ENCODE results near the gene CDCA7.

The CDCA7 gene

GRCh38 chr2:173397539-173397938, 42.9 kb downstream of the CDCA7 start:
- H2AFZ ChIP-seq (ENCODE audit: low read length): no peak overlapping the region
- no peak for DNase-seq

GRCh38 chr2:173399229-173399628, 44.6 kb downstream of the CDCA7 start:
- no peak for DNase-seq
- Histone ChIP-seq H2AFZ (ENCODE audit: low read length) (no peak overlapping the region), H3K79me2 (ENCODE audit: low read length) (no peaks in the 10 kb centered on the region), H3K9ac (ENCODE audit: low read length) (no peak overlapping the region), H3K9me3 (replicated peaks; ENCODE audit: insufficient read depth, low read length) (no peaks in the 10 kb centered on the region), H3F3A (ENCODE audit: insufficient read depth, low read length) (no peaks in the 10 kb centered on the region), H3K4me3 (ENCODE audit: low read length) (no peak overlapping the region), H3K9me2 (replicated peaks; ENCODE audit: insufficient read depth, low read length) (no peaks in the 10 kb centered on the region), H3K4me2 (ENCODE audit: low read depth, low read length) (no peak overlapping the region), H3K4me1 (ENCODE audit: low read length) (no peaks in the 10 kb centered on the region), H3K36me3 (replicated peaks; ENCODE audit: insufficient read depth, low read length) (no peaks in the 10 kb centered on the region), H3K27me3 (replicated peaks; ENCODE audit: insufficient read depth, low read length) (0 out of 2 replicates have a peak, but pooled peaks cover 10% of the 10 kb centered on the region), H3K27ac (ENCODE audit: low read length) (no peak overlapping the region), H4K20me1 (ENCODE audit: insufficient read depth, low read length) (no peaks in the 10 kb centered on the region)
- no peak for TF ChIP-seq EZH2 (optimal IDR thresholded peaks at IDR 0.05; ENCODE audit: low read depth, low read length)
- TF ChIP-seq EZH2phosphoT487 (IDR thresholded peaks at IDR 0.05; ENCODE audit: low read length): no peak

More at GRCh38 chr2:173397539-173397938, 42.9 kb downstream of the CDCA7 start:
- Histone ChIP-seq H3F3A (ENCODE audit: insufficient read depth, low read length) (no peaks in the 10 kb centered on the region), H3K27me3 (replicated peaks; ENCODE audit: insufficient read depth, low read length) (0 out of 2 replicates have a peak, but pooled peaks cover 10% of the 10 kb centered on the region), H3K4me3 (ENCODE audit: low read length) (no peak overlapping the region), H3K27ac (ENCODE audit: low read length) (no peak overlapping the region), H3K36me3 (replicated peaks; ENCODE audit: insufficient read depth, low read length) (no peaks in the 10 kb centered on the region), H4K20me1 (ENCODE audit: insufficient read depth, low read length) (no peaks in the 10 kb centered on the region), H3K4me1 (ENCODE audit: low read length) (no peaks in the 10 kb centered on the region), H3K4me2 (ENCODE audit: low read depth, low read length) (no peak overlapping the region), H3K9me3 (replicated peaks; ENCODE audit: insufficient read depth, low read length) (no peaks in the 10 kb centered on the region), H3K9ac (ENCODE audit: low read length) (no peak overlapping the region), H3K79me2 (ENCODE audit: low read length) (no peaks in the 10 kb centered on the region), H3K9me2 (replicated peaks; ENCODE audit: insufficient read depth, low read length) (no peaks in the 10 kb centered on the region)
- TF ChIP-seq CTCF (IDR thresholded peaks at IDR 0.05; ENCODE audit: low read length) (no peak), EZH2 (optimal IDR thresholded peaks at IDR 0.05; ENCODE audit: low read depth, low read length) (no peak), EZH2phosphoT487 (IDR thresholded peaks at IDR 0.05; ENCODE audit: low read length) (no peak)

GRCh38 chr2:173400760-173401159, 46.1 kb downstream of the CDCA7 start:
- Histone ChIP-seq H3K36me3 (replicated peaks; ENCODE audit: insufficient read depth, low read length) (no peaks in the 10 kb centered on the region), H3K4me1 (ENCODE audit: low read length) (no peaks in the 10 kb centered on the region), H3K9me2 (replicated peaks; ENCODE audit: insufficient read depth, low read length) (no peaks in the 10 kb centered on the region), H3K9ac (ENCODE audit: low read length) (no peak overlapping the region), H3K27ac (ENCODE audit: low read length) (no peak overlapping the region), H3K9me3 (replicated peaks; ENCODE audit: insufficient read depth, low read length) (no peaks in the 10 kb centered on the region), H2AFZ (ENCODE audit: low read length) (no peak overlapping the region), H3K27me3 (replicated peaks; ENCODE audit: insufficient read depth, low read length) (0 out of 2 replicates have a peak, but pooled peaks cover 10% of the 10 kb centered on the region), H3K4me2 (ENCODE audit: low read depth, low read length) (no peak overlapping the region), H3K4me3 (ENCODE audit: low read length) (no peak overlapping the region), H3F3A (ENCODE audit: insufficient read depth, low read length) (no peaks in the 10 kb centered on the region), H3K79me2 (ENCODE audit: low read length) (no peaks in the 10 kb centered on the region), H4K20me1 (ENCODE audit: insufficient read depth, low read length) (no peaks in the 10 kb centered on the region)
- peak; percentile 11; the same call in 1 of the 2 replicates for TF ChIP-seq CTCF (IDR thresholded peaks at IDR 0.05; ENCODE audit: low read length)
- no peak for TF ChIP-seq EZH2 (optimal IDR thresholded peaks at IDR 0.05; ENCODE audit: low read depth, low read length)
- no peak for TF ChIP-seq EZH2phosphoT487 (IDR thresholded peaks at IDR 0.05; ENCODE audit: low read length)
- DNase-seq: no peak

GRCh38 chr2:173401716-173402326, 47.1 kb downstream of the CDCA7 start:
- no peak for TF ChIP-seq CTCF (IDR thresholded peaks at IDR 0.05; ENCODE audit: low read length)
- TF ChIP-seq EZH2 (optimal IDR thresholded peaks at IDR 0.05; ENCODE audit: low read depth, low read length): no peak
- no peak for TF ChIP-seq EZH2phosphoT487 (IDR thresholded peaks at IDR 0.05; ENCODE audit: low read length)
- no peaks in the 10 kb centered on the region for H3K79me2 ChIP-seq (ENCODE audit: low read length)
- no peaks in the 10 kb centered on the region for H4K20me1 ChIP-seq (ENCODE audit: insufficient read depth, low read length)
- H3K27ac ChIP-seq (ENCODE audit: low read length): no peak overlapping the region
- no peaks in the 10 kb centered on the region for H3F3A ChIP-seq (ENCODE audit: insufficient read depth, low read length)
- no peaks in the 10 kb centered on the region for H3K9me2 ChIP-seq (replicated peaks; ENCODE audit: insufficient read depth, low read length)
- H3K36me3 ChIP-seq (replicated peaks; ENCODE audit: insufficient read depth, low read length): no peaks in the 10 kb centered on the region
- H2AFZ ChIP-seq (ENCODE audit: low read length): peak overlapping the region; percentile 19; the same call in 1 of the 2 replicates
- H3K4me2 ChIP-seq (ENCODE audit: low read depth, low read length): peak overlapping the region; percentile 39; the same call in 1 of the 2 replicates
- no peaks in the 10 kb centered on the region for H3K9me3 ChIP-seq (replicated peaks; ENCODE audit: insufficient read depth, low read length)
- no peak overlapping the region for H3K4me3 ChIP-seq (ENCODE audit: low read length)
- 0 out of 2 replicates have a peak, but pooled peaks cover 10% of the 10 kb centered on the region for H3K27me3 ChIP-seq (replicated peaks; ENCODE audit: insufficient read depth, low read length)
- no peak overlapping the region for H3K9ac ChIP-seq (ENCODE audit: low read length)
- H3K4me1 ChIP-seq (ENCODE audit: low read length): no peaks in the 10 kb centered on the region
- DNase-seq: no peak

Data from MM.1S (cell line).